ENCODE measurements around the gene ASB7. TPM values are rescaled to one million over a fixed set of nuclear protein-coding genes. Genes with fewer than 3 reads are reported as not detected.

ASB7 gene
- polyA plus RNA-seq, 3 donors, result 5.3 to 9.8 (median 7.6) TPM

GRCh38 chr15:100612539-100612938, 10.2 kb downstream of the ASB7 start:
- H3K9me3 ChIP-seq (replicated peaks in 1 of 2; ENCODE audit: control insufficient read depth in 1 of 2, insufficient read depth in 1 of 2, low read length in 2 of 2), result no peaks in the 10 kb centered on the region
- intact Hi-C loops (cut with micrococcal nuclease), result no loop called here
- Mint-ChIP-seq H3K27me3 (ENCODE audit: low read depth in 3 of 3) (no peaks in the 10 kb centered on the region), H3K27ac (peak overlapping the region in 1 of 7 donors; percentile 22), H3K9me3 (no peaks in the 10 kb centered on the region), H3K4me1 (peaks cover 22% of the 10 kb centered on the region), H3K4me3 (no peak overlapping the region), H3K36me3 (peaks cover 79 to 84% of the 10 kb centered on the region in 2 donors)
- WGBS (ENCODE audit: insufficient coverage), result 0% methylated on average over 1 of the region's 2 CpGs
- H3K27ac ChIP-seq (ENCODE audit: low read depth in 1 of 2, low read length in 2 of 2), result no peak overlapping the region
- peaks cover 11 to 24% of the 10 kb centered on the region in 2 donors for H3K4me1 ChIP-seq (ENCODE audit: control insufficient read depth in 1 of 2, insufficient read depth in 2 of 2, low read length in 2 of 2)
- H3K79me2 ChIP-seq (ENCODE audit: insufficient read depth, low read length), result peaks cover 20% of the 10 kb centered on the region
- H3K36me3 ChIP-seq (replicated peaks in 1 of 2; ENCODE audit: control insufficient read depth in 1 of 2, insufficient read depth in 2 of 2, low read length in 2 of 2), result peaks cover 59 to 95% of the 10 kb centered on the region in 2 donors
- no peak overlapping the region for H3K4me2 ChIP-seq (replicated peaks; ENCODE audit: extremely low read depth, low read length, poor library complexity, severe bottlenecking)
- no peak for TF ChIP-seq CTCF (IDR thresholded peaks at IDR 0.05)
- peak in 2 of 3 donors; percentile 26 to 44 for DNase-seq
- H4K20me1 ChIP-seq (ENCODE audit: insufficient read depth, low read length), result peaks cover 41% of the 10 kb centered on the region
- H3K4me3 ChIP-seq (replicated peaks in 1 of 3; ENCODE audit: low read depth in 2 of 3, low read length in 3 of 3), result no peak overlapping the region
- H3K9ac ChIP-seq (ENCODE audit: insufficient read depth, low read length, poor library complexity, severe bottlenecking), result no peak overlapping the region
- no peaks in the 10 kb centered on the region for H3K27me3 ChIP-seq (ENCODE audit: control insufficient read depth in 2 of 2, insufficient read depth in 2 of 2, low read length in 2 of 2)
- no peak overlapping the region for H2AFZ ChIP-seq (ENCODE audit: insufficient read depth, low read depth, low read length, poor library complexity, severe bottlenecking)

- H3K9ac ChIP-seq (ENCODE audit: insufficient read depth, low read length, poor library complexity, severe bottlenecking), result no peak overlapping the region
- no peaks in the 10 kb centered on the region for H3K27me3 ChIP-seq (ENCODE audit: control insufficient read depth in 2 of 2, insufficient read depth in 2 of 2, low read length in 2 of 2)
- peaks cover 11 to 24% of the 10 kb centered on the region in 2 donors for H3K4me1 ChIP-seq (ENCODE audit: control insufficient read depth in 1 of 2, insufficient read depth in 2 of 2, low read length in 2 of 2)
- intact Hi-C loops (cut with micrococcal nuclease), result no loop called here
- H3K4me3 Mint-ChIP-seq, result no peak overlapping the region
- no peak overlapping the region for H3K27ac Mint-ChIP-seq
- peaks cover 15% of the 10 kb centered on the region for H3K79me2 ChIP-seq (ENCODE audit: insufficient read depth, low read length)
- no peak for DNase-seq
- no peak overlapping the region for H2AFZ ChIP-seq (ENCODE audit: insufficient read depth, low read depth, low read length, poor library complexity, severe bottlenecking)
- no peak for TF ChIP-seq CTCF (IDR thresholded peaks at IDR 0.05)
- H3K27me3 Mint-ChIP-seq (ENCODE audit: low read depth in 3 of 3), result no peaks in the 10 kb centered on the region
- H3K27ac ChIP-seq (ENCODE audit: low read depth in 1 of 2, low read length in 2 of 2), result no peak overlapping the region
- no peak overlapping the region for H3K4me3 ChIP-seq (replicated peaks in 1 of 3; ENCODE audit: low read depth in 2 of 3, low read length in 3 of 3)
- H3K4me1 Mint-ChIP-seq, result peaks cover 22% of the 10 kb centered on the region
- H4K20me1 ChIP-seq (ENCODE audit: insufficient read depth, low read length), result peaks cover 35% of the 10 kb centered on the region
- no peaks in the 10 kb centered on the region for H3K9me3 Mint-ChIP-seq
- peaks cover 60 to 94% of the 10 kb centered on the region in 2 donors for H3K36me3 ChIP-seq (replicated peaks in 1 of 2; ENCODE audit: control insufficient read depth in 1 of 2, insufficient read depth in 2 of 2, low read length in 2 of 2)
- peaks cover 77 to 84% of the 10 kb centered on the region in 2 donors for H3K36me3 Mint-ChIP-seq
- no peak overlapping the region for H3K4me2 ChIP-seq (replicated peaks; ENCODE audit: extremely low read depth, low read length, poor library complexity, severe bottlenecking)
- H3K9me3 ChIP-seq (replicated peaks in 1 of 2; ENCODE audit: control insufficient read depth in 1 of 2, insufficient read depth in 1 of 2, low read length in 2 of 2), result no peaks in the 10 kb centered on the region
- WGBS (ENCODE audit: insufficient coverage), result no CpG with 5 or more reads among the region's 1 CpG
Measured at GRCh38 chr15:100613208-100613607, 10.8 kb downstream of the ASB7 start.

Measured in CD14-positive monocyte (primary cell).